Thymus (tissue), 11 donors: Measurements from ENCODE around the gene ERICH4. TPM values are rescaled to one million over a fixed set of nuclear protein-coding genes. Genes with fewer than 3 reads are reported as not detected.

Experiments used
- DNase-seq, 9 donors: peaks; one replicate each; pipeline ENCODE4 v3.0.0-alpha.2; 2013; ENCODE audit warnings: low spot score in 9 of 9, low read depth in 6 of 9, missing footprints in 1 of 9
- H3K27ac ChIP-seq, 2 donors: one replicate each; pipeline ENCODE4 v1.5.1; 2013; ENCODE audit warnings: control low read depth in 1 of 2, low read depth in 1 of 2, low read length in 1 of 2, mild to moderate bottlenecking in 1 of 2, moderate library complexity in 1 of 2
- H3K27me3 ChIP-seq, 2 donors: one replicate each; pipeline ENCODE4 v1.5.1; 2013; ENCODE audit warnings: low read length in 1 of 2; ENCODE audit not compliant: control insufficient read depth in 2 of 2, insufficient read depth in 1 of 2
- H3K36me3 ChIP-seq, 2 donors: one replicate each; pipeline ENCODE4 v1.5.1; 2013; ENCODE audit warnings: low read length in 1 of 2, mild to moderate bottlenecking in 1 of 2, moderate library complexity in 1 of 2; ENCODE audit not compliant: control insufficient read depth in 2 of 2, insufficient read depth in 2 of 2
- H3K4me1 ChIP-seq, 2 donors: one replicate each; pipeline ENCODE4 v1.5.1; 2013; ENCODE audit warnings: low read length in 2 of 2; ENCODE audit not compliant: control insufficient read depth in 2 of 2, insufficient read depth in 2 of 2
- H3K4me3 ChIP-seq, 2 donors: one replicate each; pipeline ENCODE4 v1.5.1; 2013; ENCODE audit warnings: low read length in 2 of 2, control low read depth in 1 of 2, mild to moderate bottlenecking in 1 of 2
- H3K9me3 ChIP-seq, 2 donors: one replicate each; pipeline ENCODE4 v1.5.1; 2013; ENCODE audit warnings: low read length in 1 of 2, mild to moderate bottlenecking in 1 of 2; ENCODE audit not compliant: control insufficient read depth in 2 of 2, insufficient read depth in 1 of 2
- WGBS: extraction: QIAGEN DNeasy Blood & Tissue Kit; methylation state at CpG from one replicate; pipeline ENCODE4 v1.1.7; 2013; 5-methylcytosine and 5-hydroxymethylcytosine counted together
- polyA plus RNA-seq: library from polyadenylated mRNA; stranded (reverse); fragments of 200-250 nt; gene quantifications from one replicate; pipeline ENCODE4 v1.2.3, GENCODE V29; 2013
- total RNA-seq: library from RNA; stranded (reverse); fragments of 120-200 nt; gene quantifications from one replicate; pipeline ENCODE4 v1.2.4, GENCODE V29; 2013
- donor health status: healthy.

The ERICH4 gene
- total and polyA plus RNA-seq, 2 donors: 0.05 TPM; not detected in 1

DNA sequence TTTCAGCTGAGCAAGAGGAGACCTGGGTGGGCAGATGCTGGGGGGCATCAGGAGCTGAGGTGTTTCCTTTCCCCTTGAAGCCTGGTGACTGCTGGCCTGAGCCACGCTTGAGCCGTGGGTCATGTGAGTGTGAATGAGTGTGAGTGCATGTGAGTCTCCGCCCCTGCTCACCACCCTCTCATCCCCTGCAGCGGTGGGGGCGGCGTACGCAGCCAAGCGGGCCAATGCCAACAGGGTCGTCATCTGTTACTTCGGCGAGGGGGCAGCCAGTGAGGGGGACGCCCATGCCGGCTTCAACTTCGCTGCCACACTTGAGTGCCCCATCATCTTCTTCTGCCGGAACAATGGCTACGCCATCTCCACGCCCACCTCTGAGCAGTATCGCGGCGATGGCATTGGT, 21.0 kb upstream of the ERICH4 start:
- no peak overlapping the region for H3K4me3 ChIP-seq
- H3K27me3 ChIP-seq: no peaks in the 10 kb centered on the region
- H3K27ac ChIP-seq: no peak overlapping the region
- H3K9me3 ChIP-seq: no peaks in the 10 kb centered on the region
- 99% methylated on average over 20 of the region's 20 CpGs for WGBS
- no peak for DNase-seq
- H3K36me3 ChIP-seq: peaks cover 39 to 74% of the 10 kb centered on the region in 2 donors
- peaks cover 0 to under 1% of the 10 kb centered on the region in 2 donors for H3K4me1 ChIP-seq

DNA sequence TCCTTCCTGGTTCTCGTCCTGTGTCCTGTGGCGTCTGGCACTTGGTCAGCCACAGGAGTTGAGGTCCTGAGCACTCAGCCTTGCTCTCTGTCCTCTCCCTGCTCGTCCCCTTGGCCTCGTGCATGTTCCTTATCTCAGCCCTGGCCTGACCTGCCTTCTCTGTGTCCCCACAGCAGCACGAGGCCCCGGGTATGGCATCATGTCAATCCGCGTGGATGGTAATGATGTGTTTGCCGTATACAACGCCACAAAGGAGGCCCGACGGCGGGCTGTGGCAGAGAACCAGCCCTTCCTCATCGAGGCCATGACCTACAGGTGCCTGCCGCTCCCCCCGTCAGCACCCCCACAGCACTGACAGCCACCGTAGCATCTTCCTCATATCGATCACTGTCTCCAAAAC, 20.5 kb upstream of the ERICH4 start:
- no peaks in the 10 kb centered on the region for H3K27me3 ChIP-seq
- H3K4me1 ChIP-seq: peaks cover under 1 to 5% of the 10 kb centered on the region in 2 donors
- no peak overlapping the region for H3K27ac ChIP-seq
- WGBS: 91% methylated on average over 18 of the region's 18 CpGs
- H3K4me3 ChIP-seq: no peak overlapping the region
- no peak for DNase-seq
- H3K9me3 ChIP-seq: no peaks in the 10 kb centered on the region
- peaks cover 36 to 69% of the 10 kb centered on the region in 2 donors for H3K36me3 ChIP-seq

DNA sequence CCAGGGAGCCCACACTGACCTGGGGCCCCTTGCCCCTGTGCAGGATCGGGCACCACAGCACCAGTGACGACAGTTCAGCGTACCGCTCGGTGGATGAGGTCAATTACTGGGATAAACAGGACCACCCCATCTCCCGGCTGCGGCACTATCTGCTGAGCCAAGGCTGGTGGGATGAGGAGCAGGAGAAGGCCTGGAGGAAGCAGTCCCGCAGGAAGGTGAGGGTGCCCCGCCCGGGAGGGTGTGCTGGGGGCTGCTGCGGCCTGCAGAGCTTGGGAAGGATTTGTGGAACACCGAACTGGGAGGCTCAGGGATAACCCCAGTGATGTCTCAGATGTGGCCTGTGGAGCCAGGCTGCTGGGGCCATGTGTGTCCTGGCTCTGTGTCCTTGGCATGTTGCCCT, 20.0 kb upstream of the ERICH4 start:
- Histone ChIP-seq H3K27me3 (no peaks in the 10 kb centered on the region), H3K27ac (no peak overlapping the region), H3K4me1 (peaks cover 4 to 10% of the 10 kb centered on the region in 2 donors), H3K4me3 (no peak overlapping the region), H3K36me3 (peaks cover 36 to 69% of the 10 kb centered on the region in 2 donors), H3K9me3 (no peaks in the 10 kb centered on the region)
- 98% methylated on average over 12 of the region's 12 CpGs for WGBS
- DNase-seq: no peak

DNA sequence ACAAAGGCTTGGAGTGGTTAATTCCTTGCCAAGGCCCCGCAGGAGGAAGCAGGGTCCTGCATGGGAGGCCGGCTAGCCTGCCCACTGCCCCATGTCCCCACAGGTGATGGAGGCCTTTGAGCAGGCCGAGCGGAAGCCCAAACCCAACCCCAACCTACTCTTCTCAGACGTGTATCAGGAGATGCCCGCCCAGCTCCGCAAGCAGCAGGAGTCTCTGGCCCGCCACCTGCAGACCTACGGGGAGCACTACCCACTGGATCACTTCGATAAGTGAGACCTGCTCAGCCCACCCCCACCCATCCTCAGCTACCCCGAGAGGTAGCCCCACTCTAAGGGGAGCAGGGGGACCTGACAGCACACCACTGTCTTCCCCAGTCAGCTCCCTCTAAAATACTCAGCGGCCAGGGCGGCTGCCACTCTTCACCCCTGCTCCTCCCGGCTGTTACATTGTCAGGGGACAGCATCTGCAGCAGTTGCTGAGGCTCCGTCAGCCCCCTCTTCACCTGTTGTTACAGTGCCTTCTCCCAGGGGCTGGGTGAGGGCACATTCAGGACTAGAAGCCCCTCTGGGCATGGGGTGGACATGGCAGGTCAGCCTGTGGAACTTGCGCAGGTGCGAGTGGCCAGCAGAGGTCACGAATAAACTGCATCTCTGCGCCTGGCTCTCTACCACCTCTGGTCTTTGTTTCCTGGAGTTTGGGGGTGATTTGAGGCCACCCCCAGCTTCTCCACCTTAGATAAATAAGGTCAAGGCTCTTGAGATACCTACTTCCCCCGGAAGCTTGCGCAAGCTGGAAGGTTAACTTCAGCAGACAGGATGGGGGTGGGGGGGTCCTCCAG, 18.4 kb upstream of the ERICH4 start:
- DNase-seq: no peak
- no peaks in the 10 kb centered on the region for H3K27me3 ChIP-seq
- H3K4me3 ChIP-seq: no peak overlapping the region
- peaks cover 13 to 22% of the 10 kb centered on the region in 2 donors for H3K4me1 ChIP-seq
- no peak overlapping the region for H3K27ac ChIP-seq
- peaks cover 29 to 63% of the 10 kb centered on the region in 2 donors for H3K36me3 ChIP-seq
- WGBS: 96% methylated on average over 21 of the region's 21 CpGs
- H3K9me3 ChIP-seq: no peaks in the 10 kb centered on the region

DNA sequence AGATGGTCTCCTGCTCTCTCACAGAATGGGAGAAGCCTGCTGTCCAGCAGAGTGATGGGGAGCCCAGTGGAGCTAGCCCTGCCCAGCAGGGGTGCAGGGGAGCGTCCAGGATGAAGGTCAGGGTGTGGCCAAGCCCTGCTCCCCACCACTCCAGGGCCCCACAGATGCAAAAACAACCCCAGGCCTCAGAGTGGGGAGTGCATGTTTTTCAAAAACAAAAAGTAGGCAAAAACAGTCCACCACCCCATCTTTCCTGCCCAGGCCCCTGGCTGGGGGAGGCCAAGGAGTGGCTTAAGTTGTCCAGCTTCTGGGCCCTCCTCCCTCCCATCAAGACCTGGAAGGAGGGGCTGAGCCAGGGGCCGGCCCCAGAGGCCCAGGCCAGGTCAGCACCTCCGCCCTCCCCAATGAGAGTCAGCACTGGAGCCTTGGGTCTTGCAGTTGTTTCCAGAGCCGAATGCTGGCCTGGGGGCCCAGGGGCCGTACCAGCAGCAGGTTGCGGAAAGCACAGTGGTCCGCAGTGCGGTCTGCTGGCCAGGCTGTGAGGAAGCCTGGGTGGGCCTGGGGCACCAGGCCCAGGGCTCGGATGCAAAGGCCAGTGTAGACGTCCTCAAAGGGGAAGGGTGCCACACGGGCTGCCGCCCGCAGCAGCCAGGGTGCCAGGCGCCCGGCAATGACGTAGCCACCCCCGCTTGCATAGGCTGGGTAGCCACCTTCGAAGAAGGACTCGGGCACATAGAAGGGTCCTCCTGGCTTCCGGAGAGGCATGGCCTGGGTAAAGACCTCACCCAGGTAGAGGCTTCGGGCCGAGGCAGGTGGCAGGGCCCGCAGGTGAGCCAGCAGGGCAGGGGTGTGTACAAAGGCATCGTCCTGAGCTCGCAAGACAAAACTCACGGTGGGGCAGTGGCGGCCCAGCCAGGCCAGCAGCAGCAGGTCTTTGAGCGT, 17.5 kb upstream of the ERICH4 start:
- Histone ChIP-seq H3K27ac (no peak overlapping the region), H3K36me3 (peaks cover 22 to 55% of the 10 kb centered on the region in 2 donors), H3K27me3 (no peaks in the 10 kb centered on the region), H3K9me3 (no peaks in the 10 kb centered on the region), H3K4me1 (peaks cover 13 to 22% of the 10 kb centered on the region in 2 donors), H3K4me3 (no peak overlapping the region)
- DNase-seq: no peak
- WGBS: 96% methylated on average over 28 of the region's 28 CpGs

DNA sequence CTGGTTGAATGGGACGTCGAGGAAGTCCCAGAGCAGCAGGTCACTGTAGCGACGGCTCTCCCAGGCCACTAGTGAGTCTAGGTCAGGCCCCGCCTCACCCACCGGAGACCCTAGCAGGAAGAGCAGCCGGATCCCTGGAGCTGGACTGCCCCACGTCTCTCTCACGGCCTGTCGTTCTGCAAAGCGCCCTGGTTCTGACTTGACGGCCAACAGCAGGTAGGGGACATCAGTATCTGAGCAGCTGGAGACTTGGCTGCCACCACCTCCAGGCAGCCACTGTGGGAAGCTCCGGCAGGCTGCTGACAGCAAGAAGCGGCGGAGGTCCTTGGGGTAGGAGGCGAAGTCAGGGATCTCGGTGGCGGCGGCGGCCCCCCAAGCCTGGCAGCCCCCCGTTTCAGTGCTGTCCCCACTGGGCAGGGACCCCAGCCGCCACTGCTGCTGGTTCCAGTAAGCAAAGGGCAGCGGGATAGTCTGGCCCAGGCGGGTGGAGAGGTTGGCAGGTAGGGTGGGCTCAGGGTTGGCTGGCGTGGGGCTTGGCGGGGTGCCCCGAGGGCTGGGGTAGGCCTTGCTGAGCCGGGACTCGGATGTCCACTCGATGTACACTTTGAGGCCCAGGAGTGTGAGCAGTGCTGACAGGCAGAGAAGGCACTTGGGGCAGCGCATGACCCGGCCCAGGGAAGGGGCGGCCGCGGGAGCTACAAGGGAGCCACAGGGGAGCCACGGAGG, 16.7 kb upstream of the ERICH4 start:
- Histone ChIP-seq H3K4me3 (no peak overlapping the region), H3K9me3 (no peaks in the 10 kb centered on the region), H3K27ac (no peak overlapping the region), H3K4me1 (peaks cover 13 to 22% of the 10 kb centered on the region in 2 donors), H3K27me3 (no peaks in the 10 kb centered on the region), H3K36me3 (peaks cover 23 to 51% of the 10 kb centered on the region in 2 donors)
- 93% methylated on average over 36 of the region's 36 CpGs for WGBS
- DNase-seq: no peak

DNA sequence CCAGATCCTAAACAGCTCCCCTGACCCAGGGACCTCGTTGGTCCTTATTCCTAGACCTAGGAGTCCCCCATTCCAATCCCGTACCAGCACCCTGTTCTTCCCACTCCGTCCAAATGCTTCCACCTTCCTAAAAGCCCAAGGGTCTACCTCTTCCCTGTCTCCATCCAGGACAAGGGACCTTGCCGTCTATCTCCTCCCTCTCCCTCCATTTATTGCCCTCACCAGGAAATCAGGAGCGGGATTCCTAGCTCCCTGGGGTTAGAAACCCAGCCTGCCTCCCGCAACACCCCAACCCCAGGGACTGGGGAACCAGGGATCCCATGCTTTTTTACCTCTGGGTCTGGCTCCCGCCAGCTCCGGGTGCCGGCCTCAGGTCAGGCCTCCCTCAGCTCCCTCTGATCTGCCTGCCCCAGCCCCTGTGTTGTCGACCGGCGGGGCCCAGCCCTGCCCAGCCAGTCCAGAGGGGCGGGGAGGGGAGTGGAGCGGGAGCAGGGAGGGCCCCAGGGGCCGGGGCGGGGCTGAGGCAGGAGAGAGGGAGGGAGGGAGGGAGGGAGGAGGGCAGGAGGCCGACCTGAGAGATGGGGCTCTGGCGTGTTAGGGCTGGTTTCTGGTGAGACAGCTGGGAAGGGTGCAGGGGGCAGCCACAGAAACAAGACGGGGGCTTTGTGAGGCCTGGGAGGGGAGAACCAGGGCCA, 15.9 kb upstream of the ERICH4 start, which contains the start of gene B3GNT8:
Gene B3GNT8, minus strand, starts transcription at position 423 of the 695 bp plus-strand sequence. CDS start 596 bp downstream, outside the sequence.
- peak in 5 of 9 donors; percentile 29 to 64 (median 41) for DNase-seq

More for the DNA sequence above, 15.9 kb upstream of the ERICH4 start, which contains the start of gene B3GNT8:
- Histone ChIP-seq H3K36me3 (peaks cover 31 to 52% of the 10 kb centered on the region in 2 donors), H3K27me3 (no peaks in the 10 kb centered on the region), H3K9me3 (no peaks in the 10 kb centered on the region), H3K27ac (peak within 1 kb of the TSS; percentile 60 to 78), H3K4me3 (peak within 1 kb of the TSS; percentile 26 to 32), H3K4me1 (peaks cover 13 to 22% of the 10 kb centered on the region in 2 donors)
- 26% methylated on average over 19 of the region's 19 CpGs for WGBS
